Activated CD8-positive, alpha-beta memory T cell treated with anti-CD3 and anti-CD28 coated beads for 1 hour (primary cell): Measurements from ENCODE around the gene FEZ2.

Experiments
- DNase-seq, 2 donors: peaks; one replicate each; pipeline ENCODE4 v3.0.0-alpha.2; 2020; ENCODE audit warnings: low read depth in 1 of 2; ENCODE audit errors: extremely low read depth in 1 of 2

The FEZ2 gene

DNA sequence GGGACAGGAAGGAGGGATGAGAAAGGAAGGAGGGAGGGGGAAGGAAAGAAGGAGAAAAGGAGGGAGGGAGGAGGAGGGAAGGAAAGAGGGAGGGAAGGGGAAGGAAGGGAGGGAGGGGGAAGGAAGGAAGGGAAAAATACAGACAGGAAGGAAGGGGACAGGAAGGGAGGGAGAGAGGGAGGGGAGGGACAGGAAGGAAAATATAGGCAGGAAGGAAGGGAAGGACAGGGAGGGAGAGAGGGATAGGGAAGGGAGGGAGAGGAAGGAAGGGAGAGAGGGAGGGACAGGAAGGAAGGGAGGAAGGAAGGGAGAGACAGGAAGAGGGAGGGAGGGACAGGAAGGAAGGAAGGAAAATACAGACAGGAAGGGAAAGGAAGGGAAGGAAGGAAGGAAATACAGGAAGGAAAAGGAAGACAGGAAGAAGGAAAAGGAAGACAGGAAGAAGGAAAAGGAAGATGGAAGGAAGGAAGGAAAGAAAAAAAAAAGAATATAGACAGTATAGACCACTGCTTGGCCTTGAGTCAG lies 63.6 kb downstream of the FEZ2 start:
- DNase-seq, result no peak

DNA sequence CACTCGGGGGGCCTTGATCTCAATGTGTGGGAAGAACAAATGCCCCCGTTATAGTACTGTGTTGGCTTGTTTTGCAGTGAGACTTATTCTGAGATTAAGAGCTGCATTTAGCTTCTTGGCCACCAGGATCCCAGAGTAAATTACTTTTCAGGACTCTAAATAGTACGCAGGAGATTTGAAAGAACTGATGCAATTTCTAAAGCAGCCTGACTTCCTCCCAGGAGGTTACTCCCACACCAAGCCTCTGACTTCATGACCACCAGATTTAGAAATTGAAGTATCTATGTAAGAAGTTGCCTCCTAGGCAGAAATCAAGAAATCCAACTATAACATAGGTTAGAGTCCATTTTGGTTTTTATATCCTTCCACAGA lies 67.0 kb downstream of the FEZ2 start:
- DNase-seq, result no peak

DNA sequence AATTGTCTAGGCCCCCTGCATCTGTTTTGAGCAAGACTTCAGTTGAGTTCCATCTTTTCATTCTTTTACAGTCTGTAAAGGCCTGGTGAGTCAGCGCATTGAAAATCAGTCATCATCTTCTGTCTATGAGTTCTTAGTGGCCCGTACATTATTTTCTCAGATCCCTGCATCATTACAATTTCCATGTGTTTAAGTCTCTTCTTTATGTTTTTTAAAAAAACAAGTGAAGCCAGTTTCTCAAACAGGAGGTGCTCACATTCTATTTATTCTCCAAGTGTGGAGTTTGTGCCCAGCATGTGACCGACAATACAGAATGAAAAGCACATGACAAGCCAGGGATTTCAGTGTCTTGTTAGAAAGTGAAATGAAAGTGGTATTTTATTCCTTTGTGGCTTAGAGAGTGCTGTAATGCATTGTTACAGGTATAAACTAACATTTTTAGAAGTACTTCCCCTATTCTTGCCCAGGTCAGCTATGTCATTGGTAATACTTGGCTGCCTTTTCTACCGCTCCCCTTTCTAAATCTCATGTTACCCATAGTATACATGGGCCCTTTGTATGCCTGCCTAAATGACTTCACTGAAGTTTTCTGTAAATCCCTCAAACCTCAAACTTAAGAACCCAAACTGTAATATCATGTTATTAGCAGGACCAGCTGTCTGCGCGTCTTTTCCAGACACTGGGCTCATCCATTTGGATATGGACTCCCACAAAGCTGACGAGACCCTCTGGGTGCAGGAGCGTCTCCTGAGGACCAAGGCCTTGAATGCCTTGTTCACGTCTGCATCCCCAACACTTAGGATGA lies 67.6 kb downstream of the FEZ2 start:
- DNase-seq, result no peak

DNA sequence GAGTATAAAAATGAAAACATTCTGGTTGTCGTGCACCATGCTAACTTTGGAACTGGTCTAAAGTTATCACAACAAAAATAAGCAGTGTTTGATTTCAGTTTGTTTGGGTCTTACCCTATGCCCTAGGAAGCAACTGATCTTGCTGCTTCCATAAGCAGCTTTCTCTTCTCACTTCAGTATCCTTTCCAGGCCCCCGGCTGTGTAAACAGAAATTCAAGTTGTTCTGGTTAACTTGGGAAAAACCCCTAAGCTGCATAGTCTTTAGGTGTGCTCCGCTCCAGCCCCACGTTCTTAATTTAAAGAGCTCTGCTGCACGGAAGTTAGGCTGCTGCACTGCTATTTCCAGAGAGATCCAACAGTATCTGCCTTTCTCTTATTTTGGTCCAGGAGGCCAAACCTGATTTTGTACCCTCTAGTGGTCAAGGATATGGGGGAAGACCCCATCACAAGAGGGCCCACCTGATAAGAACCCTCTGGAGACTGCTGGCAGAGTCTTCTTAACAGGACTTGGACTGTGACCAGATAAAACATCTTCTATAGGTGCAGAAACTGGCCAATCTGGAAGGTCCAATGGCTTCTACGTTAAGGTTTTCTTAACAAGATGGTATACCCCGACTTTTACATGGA lies 69.1 kb downstream of the FEZ2 start:
- no peak for DNase-seq

DNA sequence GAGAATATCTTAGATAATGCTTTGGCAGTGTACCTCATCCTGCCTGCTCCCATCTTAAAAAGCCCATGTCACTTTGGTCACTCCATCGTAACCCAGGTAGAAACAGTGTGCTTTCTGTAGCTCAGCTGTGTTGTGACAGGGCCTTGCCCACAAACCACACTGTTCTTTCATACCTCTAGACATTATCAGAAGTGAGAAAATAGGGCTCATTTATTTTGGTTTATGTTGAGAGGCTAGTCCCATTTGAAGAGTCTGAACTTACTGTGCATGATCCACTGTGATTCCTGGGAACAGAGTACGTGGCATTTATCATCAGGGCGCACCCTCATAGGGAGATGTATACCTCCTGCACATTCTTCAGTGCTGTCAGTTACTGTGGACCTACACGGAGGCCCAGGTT lies 69.7 kb downstream of the FEZ2 start:
- DNase-seq, result no peak

DNA sequence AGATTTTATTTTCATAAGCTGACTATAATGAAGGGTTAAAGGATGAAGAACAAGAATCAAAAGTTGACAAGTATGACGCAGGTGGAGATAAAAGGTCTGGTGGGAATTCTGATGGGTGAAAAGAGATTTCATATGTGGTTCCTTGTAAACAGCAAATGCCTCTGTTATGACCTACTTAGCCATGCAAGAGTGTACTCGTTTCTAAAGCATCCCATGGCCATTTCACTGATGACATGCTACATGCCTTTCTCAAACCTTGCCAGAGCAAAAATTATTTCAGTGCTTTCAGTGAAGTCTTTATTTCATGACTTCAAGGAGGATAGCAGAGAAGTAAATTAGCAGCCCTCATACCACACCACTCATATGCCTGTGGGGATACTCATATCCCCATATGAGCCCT lies 71.7 kb downstream of the FEZ2 start:
- no peak for DNase-seq

DNA sequence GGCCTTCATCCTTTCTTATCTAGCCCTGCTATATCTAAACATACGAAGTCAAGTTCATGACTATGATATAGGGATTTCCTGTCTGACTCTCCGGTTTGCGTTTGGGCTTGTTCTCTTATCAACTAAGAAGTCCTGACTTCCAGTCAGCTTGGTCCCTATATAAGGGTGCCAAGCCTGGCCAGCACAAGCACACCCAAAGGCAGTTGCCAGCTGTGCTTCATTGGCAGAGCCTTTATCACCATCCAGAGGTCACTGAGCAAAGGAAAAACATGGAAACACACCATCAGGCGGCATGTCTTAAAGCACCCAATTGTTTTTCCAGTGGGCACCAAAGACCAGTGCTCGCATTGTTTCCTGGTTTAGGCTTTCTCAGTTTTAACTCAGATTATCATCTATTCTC lies 72.7 kb downstream of the FEZ2 start:
- DNase-seq, result no peak

DNA sequence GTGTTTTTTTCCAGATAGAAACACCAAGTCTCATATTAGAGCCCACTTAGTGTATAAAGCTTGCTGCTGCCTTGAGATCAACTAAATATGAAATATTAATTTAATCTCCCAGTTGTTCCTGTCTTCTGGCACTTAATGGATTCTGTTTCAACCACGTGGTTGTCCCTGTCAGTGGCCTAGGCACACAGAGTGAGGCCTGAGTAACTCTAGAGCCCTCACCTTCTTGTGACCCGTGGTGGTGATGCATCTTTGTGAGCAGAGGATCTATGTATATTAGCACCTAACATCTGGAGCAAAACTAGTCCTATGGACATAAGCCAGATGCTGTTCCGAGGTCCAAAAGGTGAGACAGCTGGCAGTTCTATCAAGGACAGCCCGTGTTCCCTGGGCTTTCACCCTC lies 74.8 kb downstream of the FEZ2 start:
- no peak for DNase-seq

DNA sequence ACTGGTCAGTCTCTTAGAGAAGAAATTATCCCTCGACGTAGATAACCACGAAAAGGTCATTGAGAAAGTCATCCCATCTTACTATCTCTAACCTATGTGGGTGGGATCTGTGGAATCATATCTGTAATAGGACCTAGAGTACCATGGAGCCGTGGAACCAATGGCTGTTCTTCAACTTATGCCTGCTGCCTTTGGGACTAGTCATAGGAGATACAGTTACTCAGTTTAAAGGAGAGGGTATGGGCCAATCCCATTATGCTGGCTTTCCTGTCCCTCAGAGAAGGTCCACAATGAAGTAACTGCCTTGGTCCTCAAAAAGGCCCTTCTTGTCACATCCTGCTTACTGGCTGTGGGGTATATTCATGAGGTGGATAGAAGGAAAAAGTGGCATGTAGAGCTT lies 77.5 kb downstream of the FEZ2 start:
- DNase-seq, result no peak

DNA sequence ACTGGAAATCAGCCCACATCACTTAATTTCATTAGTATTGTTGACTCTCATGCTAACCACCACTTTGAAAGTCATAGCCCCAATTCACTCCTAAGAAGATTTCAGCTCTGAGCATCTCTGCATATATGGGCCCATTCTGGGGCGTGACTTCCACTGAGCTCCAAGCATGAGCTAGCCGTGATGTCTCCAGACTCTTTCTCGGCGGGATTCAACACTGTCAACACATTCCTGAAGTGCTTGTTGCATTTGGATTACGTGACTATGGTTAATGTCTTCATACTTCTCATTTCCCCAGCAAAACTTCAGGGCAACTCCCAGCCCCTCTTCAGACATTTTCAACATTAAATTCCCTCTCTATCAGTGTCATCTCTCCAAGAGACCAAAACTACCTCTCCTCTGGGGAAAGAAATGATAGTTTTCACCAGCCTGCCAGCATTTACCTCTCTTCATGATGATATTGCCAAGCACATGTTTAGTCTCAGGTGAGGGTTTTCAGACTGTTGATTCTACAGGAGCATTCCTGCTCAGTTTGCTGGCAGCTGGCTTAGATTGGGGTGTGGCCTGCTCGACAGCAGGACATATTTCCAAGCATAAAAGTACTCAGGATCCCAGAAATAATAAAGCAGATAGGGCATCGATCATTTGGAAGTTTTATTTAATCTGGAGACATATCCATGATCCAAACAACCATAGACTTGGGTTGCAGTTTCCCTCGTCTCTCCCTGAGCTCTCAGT lies 81.7 kb downstream of the FEZ2 start:
- no peak for DNase-seq

DNA sequence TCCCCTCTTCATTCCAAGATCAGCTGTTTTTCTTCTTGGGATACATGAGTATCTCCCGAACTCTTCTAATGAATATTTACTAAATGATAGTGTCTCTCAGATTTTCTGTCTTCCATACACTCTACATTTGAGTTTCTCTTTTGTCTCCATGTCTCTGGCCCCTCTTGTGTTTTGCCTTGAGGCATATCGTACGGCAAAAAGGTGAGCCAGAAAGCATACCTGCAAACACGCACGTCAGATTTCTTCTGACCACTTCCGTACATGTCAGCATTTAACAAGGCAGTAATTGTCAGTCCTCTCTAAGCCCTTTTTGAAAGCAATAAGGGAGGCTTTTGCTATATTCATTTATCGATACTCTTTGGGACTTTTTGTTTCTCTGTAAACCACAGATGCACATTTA lies 82.4 kb downstream of the FEZ2 start:
- DNase-seq, result no peak

DNA sequence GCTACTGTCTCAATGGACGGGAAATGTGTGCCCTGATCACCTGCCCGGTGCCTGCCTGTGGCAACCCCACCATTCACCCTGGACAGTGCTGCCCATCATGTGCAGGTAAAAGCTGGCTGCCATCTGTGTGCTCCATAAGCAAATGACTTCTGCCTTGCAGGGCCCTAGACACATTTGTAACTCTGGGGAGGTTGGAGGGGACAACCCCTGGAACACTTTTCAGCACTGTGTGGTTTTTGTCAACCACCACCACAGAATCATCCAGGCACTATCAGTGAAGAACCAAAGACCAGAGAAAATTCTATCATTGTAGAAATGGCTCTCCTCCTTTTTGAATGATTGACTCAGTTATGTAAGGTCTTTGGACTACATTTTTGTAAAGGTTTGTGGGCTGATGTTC lies 84.3 kb downstream of the FEZ2 start:
- no peak for DNase-seq

DNA sequence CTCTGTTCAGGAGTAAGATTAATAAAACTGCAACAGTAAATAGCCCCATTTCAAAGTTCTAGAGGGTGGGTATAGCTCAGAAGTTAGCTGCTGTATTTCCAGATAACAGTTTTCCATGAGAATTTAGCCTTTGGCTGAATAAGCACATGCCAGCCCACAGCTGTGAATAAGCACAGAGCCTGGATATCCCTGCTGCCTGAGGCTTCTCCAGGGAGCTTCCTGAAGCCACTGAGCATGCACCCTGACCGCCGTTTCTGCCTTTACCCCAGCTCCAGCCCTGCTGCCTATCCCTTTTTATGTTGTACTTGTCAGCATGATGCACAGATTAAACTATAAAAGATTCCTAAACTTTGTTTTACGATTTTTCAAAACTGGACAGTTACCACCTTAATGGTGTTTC lies 85.3 kb downstream of the FEZ2 start:
- no peak for DNase-seq

DNA sequence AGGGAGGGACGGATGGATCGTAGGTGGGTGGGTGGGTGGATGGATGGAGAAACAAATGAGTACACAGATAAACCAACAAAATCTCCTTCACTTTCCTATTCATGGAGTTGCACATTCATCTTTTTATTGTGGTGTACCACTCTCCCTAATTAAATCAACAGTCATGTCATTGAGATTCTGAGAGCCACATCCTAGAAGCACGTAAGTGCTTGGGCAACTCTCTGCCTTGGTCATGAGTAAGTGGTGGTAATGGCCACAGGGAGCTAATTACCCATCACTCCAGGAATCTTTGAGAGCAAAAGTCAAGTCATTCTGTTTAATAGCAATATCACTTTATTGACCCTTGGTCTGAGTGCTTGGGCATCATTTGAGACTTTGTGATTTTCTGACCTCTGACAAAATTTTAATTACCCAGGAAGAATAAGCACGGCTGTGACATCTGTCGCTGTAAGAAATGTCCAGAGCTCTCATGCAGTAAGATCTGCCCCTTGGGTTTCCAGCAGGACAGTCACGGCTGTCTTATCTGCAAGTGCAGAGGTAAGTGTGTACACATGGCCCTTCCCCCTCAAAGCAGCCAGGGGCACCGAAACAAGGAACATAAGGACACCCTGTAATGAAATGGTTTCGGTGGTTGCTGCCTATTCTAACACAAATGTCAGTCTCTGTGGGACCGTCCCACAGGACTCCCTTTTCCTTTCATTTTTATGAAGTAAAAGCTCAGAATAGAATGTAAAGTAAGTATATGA lies 85.9 kb downstream of the FEZ2 start:
- no peak for DNase-seq

DNA sequence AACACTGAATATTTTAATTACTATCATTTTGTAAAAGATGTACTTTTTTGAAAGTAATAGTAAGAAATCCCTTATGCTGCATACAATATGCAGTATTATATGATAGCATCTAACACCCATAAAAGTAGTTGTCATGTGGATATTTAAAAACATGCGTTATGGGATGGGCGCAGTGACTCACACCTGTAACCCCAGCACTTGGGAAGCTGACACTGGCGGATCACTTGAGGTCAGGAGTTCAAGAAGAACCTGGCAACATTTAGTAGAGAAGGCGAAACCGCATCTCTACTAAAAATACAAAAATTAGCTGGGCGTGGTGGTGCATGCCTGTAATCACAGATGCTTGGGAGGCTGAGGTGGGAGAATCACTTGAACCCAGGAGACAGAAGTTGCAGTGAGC lies 88.9 kb downstream of the FEZ2 start:
- no peak for DNase-seq

DNA sequence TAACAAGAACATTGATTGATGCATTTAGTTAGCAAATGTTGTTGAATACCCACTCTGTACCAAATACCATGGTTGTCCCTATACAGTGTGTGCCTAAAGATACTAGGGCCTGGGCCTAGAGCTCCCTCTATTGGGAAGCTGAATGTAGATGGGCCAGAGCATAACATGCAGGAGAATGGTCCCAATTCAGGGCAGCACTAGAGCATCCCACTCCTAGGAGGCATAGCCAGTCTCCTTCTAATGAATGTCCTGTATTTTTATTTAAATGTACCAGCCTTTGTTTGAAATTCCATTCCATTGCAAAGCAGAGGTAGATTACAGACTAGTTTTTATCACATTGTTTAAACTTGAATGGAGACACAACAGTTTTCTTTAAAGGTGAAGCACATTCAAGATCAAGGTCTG lies 90.6 kb downstream of the FEZ2 start:
- DNase-seq, result no peak
